ENCODE data around the gene RNF225. TPM values are rescaled to one million over a fixed set of nuclear protein-coding genes. Genes with fewer than 3 reads are reported as not detected.

RNF225 gene
- total and polyA plus RNA-seq, 2 of the 13 experiments (the other 11 are each of a cell fraction or from before 2014, with no cell fraction given): not detected

GRCh38 chr19:58386576-58387337, 8.7 kb upstream of the RNF225 start, which contains the start of gene RPS5 (continued):
- no peak for TF ChIP-seq USF2 (IDR thresholded peaks at IDR 0.05; ENCODE audit: low read depth, low read length)
- peak; percentile 40; the same call in 1 of the 2 replicates for TF ChIP-seq USF2 (CRISPR knock-in tag; IDR thresholded peaks at IDR 0.05; ENCODE audit: borderline replicate concordance)
- no peak for TF ChIP-seq RNF219 (CRISPR knock-in tag; IDR thresholded peaks at IDR 0.05)
- no peak for TF ChIP-seq ZMAT3 (CRISPR knock-in tag; conservative IDR thresholded peaks at IDR 0.05)
- no peak for TF ChIP-seq TCF12 (IDR thresholded peaks at IDR 0.05)
- TF ChIP-seq TCF12 (CRISPR knock-in tag; IDR thresholded peaks at IDR 0.05): no peak; the same call in 1 of the 2 replicates
- peak; percentile 53; the same call in 1 of the 2 replicates for TF ChIP-seq ZNF749 (CRISPR knock-in tag; IDR thresholded peaks at IDR 0.05; ENCODE audit: borderline replicate concordance)
- peak; percentile 26; the same call in 1 of the 2 replicates for TF ChIP-seq ZNF770 (CRISPR knock-in tag; IDR thresholded peaks at IDR 0.05)
- TF ChIP-seq TAF15 (IDR thresholded peaks at IDR 0.05; ENCODE audit: low read depth, low read length, poor library complexity, severe bottlenecking): peak; percentile 64
- no peak for TF ChIP-seq MLX (CRISPR knock-in tag; IDR thresholded peaks at IDR 0.05)
- peak; percentile 77; the same call in 1 of the 2 replicates for TF ChIP-seq KDM3A (CRISPR knock-in tag; IDR thresholded peaks at IDR 0.05; ENCODE audit: low read depth)
- TF ChIP-seq NFRKB (IDR thresholded peaks at IDR 0.05): no peak
- no peak for TF ChIP-seq ZNF737 (CRISPR knock-in tag; IDR thresholded peaks at IDR 0.05; ENCODE audit: borderline replicate concordance)
- TF ChIP-seq FOXJ3 (CRISPR knock-in tag; IDR thresholded peaks at IDR 0.05; ENCODE audit: borderline replicate concordance): peak; percentile 37; the same call in 1 of the 2 replicates
- no peak for TF ChIP-seq TIGD3 (CRISPR knock-in tag; IDR thresholded peaks at IDR 0.05; ENCODE audit: borderline replicate concordance)
- 0 out of 2 replicates have a peak, but pooled peaks have one; percentile 43 for TF ChIP-seq ZNF512 (CRISPR knock-in tag; IDR thresholded peaks at IDR 0.05)
- TF ChIP-seq NFYC (CRISPR knock-in tag; IDR thresholded peaks at IDR 0.05): peak; percentile 93
- no peak for TF ChIP-seq NCOR1 (IDR thresholded peaks at IDR 0.05; ENCODE audit: borderline replicate concordance, low read length)
- peak; percentile 36 for TF ChIP-seq MED1 (CRISPR knock-in tag; IDR thresholded peaks at IDR 0.05)
